WERI-Rb-1 (cell line): Measurements from ENCODE around the gene GDPD3.

ENCODE experiments used
- DNase-seq: peaks from one replicate; pipeline ENCODE4 v3.0.0-alpha.2; 2020
- H3K27ac ChIP-seq: fragments of 250-450 bp; sonication (Bioruptor Pico); 2 replicates; pipeline ENCODE4 v1.5.1; 2020; ENCODE audit warnings: mild to moderate bottlenecking, moderate library complexity
- H3K27me3 ChIP-seq: fragments of 250-450 bp; sonication (Bioruptor Pico); 2 replicates; pipeline ENCODE4 v1.5.1; 2021; ENCODE audit warnings: mild to moderate bottlenecking, low read depth, moderate library complexity; ENCODE audit not compliant: insufficient read depth, severe bottlenecking
- H3K36me3 ChIP-seq: fragments of 250-450 bp; sonication (Bioruptor Pico); 2 replicates; pipeline ENCODE4 v1.5.1; 2020; ENCODE audit warnings: mild to moderate bottlenecking, moderate library complexity
- H3K4me3 ChIP-seq: 2 replicates; pipeline ENCODE4 v1.5.1; 2011; ENCODE audit warnings: low read depth, mild to moderate bottlenecking, control low read depth, low read length
- H3K9me3 ChIP-seq: fragments of 250-450 bp; sonication (Bioruptor Pico); 2 replicates; pipeline ENCODE4 v1.5.1; 2021; ENCODE audit warnings: mild to moderate bottlenecking, moderate library complexity; ENCODE audit not compliant: severe bottlenecking
- CTCF ChIP-seq: IDR thresholded peaks from 2 replicates; pipeline ENCODE4 v1.5.1; 2011; ENCODE audit warnings: low read depth, mild to moderate bottlenecking, control low read depth, inconsistent platforms, low read length

GDPD3 gene

GRCh38 chr16:30113031-30113710, at the start of gene GDPD3:
Gene GDPD3 (minus strand): TSS chr16:30113537. CDS start chr16:30113478, 59 bp downstream.
- H3K36me3 ChIP-seq, result peaks cover 31% of the 10 kb centered on the region
- DNase-seq, result no peak
- 0 out of 2 replicates have a peak within 1 kb of the TSS, but pooled peaks have one; percentile 2 for H3K27ac ChIP-seq
- H3K9me3 ChIP-seq, result no peaks in the 10 kb centered on the region
- TF ChIP-seq CTCF, result no peak
- no peaks in the 10 kb centered on the region for H3K27me3 ChIP-seq
- H3K4me3 ChIP-seq, result no peak within 1 kb of the TSS

GRCh38 chr16:30157214-30157613, 43.9 kb upstream of the GDPD3 start:
- H3K9me3 ChIP-seq, result no peaks in the 10 kb centered on the region
- no peak for DNase-seq
- no peak overlapping the region for H3K4me3 ChIP-seq
- no peaks in the 10 kb centered on the region for H3K27me3 ChIP-seq
- no peak for TF ChIP-seq CTCF
- H3K36me3 ChIP-seq, result no peaks in the 10 kb centered on the region
- H3K27ac ChIP-seq, result no peak overlapping the region

- no peak for TF ChIP-seq CTCF
- H3K4me3 ChIP-seq, result no peak overlapping the region
These were observed 41.9 kb upstream of the GDPD3 start for GRCh38 chr16:30155188-30155587.

DNA sequence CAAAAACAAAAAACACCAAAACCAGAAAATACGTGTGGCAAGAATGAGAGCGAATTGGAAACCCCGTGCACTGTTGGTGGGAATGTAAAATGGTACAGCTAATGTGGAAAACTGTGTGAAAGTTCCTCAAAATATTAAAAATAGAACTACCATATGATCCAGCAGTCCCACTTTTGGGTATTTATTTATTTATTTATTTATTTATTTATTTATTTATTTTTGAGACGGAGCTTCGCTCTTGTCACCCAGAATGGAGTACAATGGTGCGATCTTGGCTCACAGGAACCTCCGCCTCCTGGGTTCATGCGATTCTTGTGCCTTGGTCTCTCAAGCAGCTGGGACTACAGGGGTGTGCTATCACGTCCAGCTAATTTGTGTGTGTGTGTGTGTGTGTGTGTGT, 39.2 kb upstream of the GDPD3 start:
- Histone ChIP-seq H3K36me3 (no peaks in the 10 kb centered on the region), H3K9me3 (peaks cover 15% of the 10 kb centered on the region), H3K27me3 (no peaks in the 10 kb centered on the region), H3K4me3 (no peak overlapping the region), H3K27ac (no peak overlapping the region)
- DNase-seq, result no peak
- TF ChIP-seq CTCF, result no peak

More at GRCh38 chr16:30155188-30155587, 41.9 kb upstream of the GDPD3 start:
- H3K9me3 ChIP-seq, result peaks cover under 1% of the 10 kb centered on the region
- DNase-seq, result no peak
- H3K27me3 ChIP-seq, result no peaks in the 10 kb centered on the region
- no peak overlapping the region for H3K27ac ChIP-seq
- H3K36me3 ChIP-seq, result no peaks in the 10 kb centered on the region

DNA sequence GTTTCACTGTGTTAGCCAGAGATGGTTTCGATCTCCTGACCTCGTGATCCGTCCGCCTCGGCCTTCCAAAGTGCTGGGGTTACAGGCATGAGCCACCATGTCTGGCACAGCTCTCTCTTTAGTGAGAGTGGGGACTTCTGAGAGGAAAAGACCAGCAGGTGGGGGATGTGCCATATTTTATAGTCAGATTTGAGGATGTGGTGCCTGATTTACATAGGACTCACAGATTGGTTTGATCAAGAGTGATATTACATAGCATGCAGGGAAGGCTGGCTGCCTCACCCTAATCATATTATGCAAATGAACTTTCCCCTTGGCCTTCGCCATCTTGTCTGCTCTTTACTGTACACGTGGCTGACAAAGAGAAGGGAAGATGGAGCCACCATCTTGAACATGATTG, 37.8 kb upstream of the GDPD3 start:
- Histone ChIP-seq H3K27ac (no peak overlapping the region), H3K27me3 (no peaks in the 10 kb centered on the region), H3K4me3 (no peak overlapping the region), H3K36me3 (no peaks in the 10 kb centered on the region), H3K9me3 (peaks cover 15% of the 10 kb centered on the region)
- TF ChIP-seq CTCF, result no peak
- DNase-seq, result no peak
